A549 (cell line): ENCODE results near the gene CFAP43. TPM values are rescaled to one million over a fixed set of nuclear protein-coding genes. Genes with fewer than 3 reads are reported as not detected.
"Not testable (repeated sequence)": the region's sequence is repeated elsewhere in the genome, so short reads cannot be mapped to it uniquely, and the experiment has no call there.

Source experiments
- ATAC-seq, 2 experiments: fragments of 200-7000 bp in 1 of 2; fragments of >200 bp in 1 of 2; cut with Nextera tagmentation in 1 of 2; cut with Tn5 transposase in 1 of 2; 3 replicates each; pipeline versions ENCODE4 v1.8.0 to v1.9.1; 2018 to 2020; ENCODE audit warnings: mild to moderate bottlenecking in 1 of 2, moderate library complexity in 1 of 2
- CTCF ChIA-PET: fragments of 300-600 bp; sonication (Branson Sonifier 250); formaldehyde crosslinking; extraction: SDS; loops from one replicate; lab custom pipeline; 2021; ENCODE audit warnings: antibody characterized with exemption, inconsistent platforms; lab: Yijun Ruan, JAX
- POLR2A ChIA-PET: fragments of 350-600 bp; formaldehyde crosslinking; extraction: SDS; loops from one replicate; lab custom pipeline; 2021; ENCODE audit warnings: antibody characterized with exemption, inconsistent platforms; lab: Yijun Ruan, JAX
- DNase-seq, 2 experiments: peaks; one replicate each; pipeline versions ENCODE4 v3.0.0 to v3.0.0-alpha.2; 2011 to 2016; ENCODE audit warnings: low read depth in 1 of 2, low spot score in 1 of 2
- FAIRE-seq: peaks from 2 replicates; lab custom pipeline; 2011; peaks lifted over from hg19 to GRCh38; lab: Jason Lieb, UNC
- H3K27ac ChIP-seq, 2 experiments: fragments of >200 bp; sonication (Bioruptor Twin); formaldehyde crosslinking; 3 replicates each; pipeline ENCODE4 v1.5.1; 2016 to 2017
- H3K4me1 ChIP-seq: fragments of >200 bp; sonication (Bioruptor Twin); formaldehyde crosslinking; 3 replicates; pipeline ENCODE4 v1.6.1; 2016
- H3K4me2 ChIP-seq: fragments of >200 bp; sonication (Bioruptor Twin); formaldehyde crosslinking; 3 replicates; pipeline ENCODE4 v1.6.1; 2016
- H3K4me3 ChIP-seq: fragments of >200 bp; sonication (Bioruptor Twin); formaldehyde crosslinking; 3 replicates; pipeline ENCODE4 v1.5.1; 2016
- H3K9me3 ChIP-seq: fragments of >200 bp; sonication (Bioruptor Twin); formaldehyde crosslinking; 3 replicates; pipeline ENCODE4 v1.6.1; 2016
- CEBPB ChIP-seq, 2 experiments: fragments of >200 bp in 1 of 2; sonication (Bioruptor Twin) in 1 of 2; formaldehyde crosslinking in 1 of 2; IDR thresholded peaks; 2 replicates each; pipeline ENCODE4 v1.6.1; 2012 to 2016
- CHD2 ChIP-seq: fragments of 150-350 bp; IDR thresholded peaks from 2 replicates; pipeline ENCODE4 v1.6.1; 2014; ENCODE audit warnings: low read length; ENCODE audit not compliant: partially characterized antibody
- EHF ChIP-seq: fragments of 250-450 bp; sonication (Bioruptor Pico); IDR thresholded peaks from 2 replicates; pipeline ENCODE4 v1.5.0; 2020; ENCODE audit warnings: mild to moderate bottlenecking
- ESRRA ChIP-seq: fragments of 150-350 bp; IDR thresholded peaks from 2 replicates; pipeline ENCODE4 v1.6.1; 2014; ENCODE audit warnings: mild to moderate bottlenecking, low read length, borderline replicate concordance
- FOXS1 ChIP-seq: fragments of 250-450 bp; sonication (Bioruptor Pico); IDR thresholded peaks from 2 replicates; pipeline ENCODE4 v1.5.0; 2020; ENCODE audit warnings: mild to moderate bottlenecking, moderate library complexity
- GATA3 ChIP-seq: IDR thresholded peaks from 2 replicates; pipeline ENCODE4 v1.6.1; 2012; ENCODE audit warnings: borderline replicate concordance
- HOXB5 ChIP-seq: fragments of 250-450 bp; sonication (Bioruptor Pico); IDR thresholded peaks from 2 replicates; pipeline ENCODE4 v1.5.0; 2020; ENCODE audit warnings: mild to moderate bottlenecking, moderate library complexity
- JUN ChIP-seq, 2 experiments: fragments of >200 bp; sonication (Bioruptor Twin); formaldehyde crosslinking; IDR thresholded peaks; 2 replicates in 1 of 2; 3 replicates in 1 of 2; pipeline ENCODE4 v1.6.1; 2016 to 2017
- JUNB ChIP-seq: fragments of >200 bp; sonication (Bioruptor Twin); formaldehyde crosslinking; IDR thresholded peaks from 2 replicates; pipeline ENCODE4 v1.6.1; 2016
- MAZ ChIP-seq: fragments of 150-350 bp; IDR thresholded peaks from 2 replicates; pipeline ENCODE4 v1.6.1; 2014; ENCODE audit warnings: antibody characterized with exemption, low read depth, low read length, borderline replicate concordance
- MYC ChIP-seq: IDR thresholded peaks from 2 replicates; pipeline ENCODE4 v1.6.1; 2012; ENCODE audit warnings: mild to moderate bottlenecking, inconsistent platforms, low read length, improper control_type of control experiment, borderline replicate concordance
- NFE2L2 ChIP-seq: fragments of 150-350 bp; conservative IDR thresholded peaks from 2 replicates; pipeline ENCODE4 v1.6.1; 2014; ENCODE audit warnings: low read length
- POLR2A ChIP-seq: IDR thresholded peaks from 2 replicates; pipeline ENCODE4 v1.6.1; 2012; ENCODE audit warnings: mild to moderate bottlenecking, low read length
- RCOR1 ChIP-seq: fragments of 150-350 bp; IDR thresholded peaks from 2 replicates; pipeline ENCODE4 v1.6.1; 2014; ENCODE audit warnings: antibody characterized with exemption, low read length, low read depth
- RFX5 ChIP-seq: fragments of 450-650 bp; IDR thresholded peaks from 2 replicates; pipeline ENCODE4 v1.7.1; 2014; ENCODE audit warnings: antibody characterized with exemption, mild to moderate bottlenecking, moderate library complexity
- SMC3 ChIP-seq: fragments of >200 bp; sonication (Bioruptor Twin); formaldehyde crosslinking; IDR thresholded peaks from 3 replicates; pipeline ENCODE4 v1.6.1; 2018; ENCODE audit warnings: inconsistent platforms
- SREBF2 ChIP-seq: fragments of 450-650 bp; IDR thresholded peaks from 2 replicates; pipeline ENCODE4 v1.6.1; 2014; ENCODE audit warnings: mild to moderate bottlenecking, moderate library complexity
- ZNF302 ChIP-seq: fragments of 250-450 bp; sonication (Bioruptor Pico); IDR thresholded peaks from 2 replicates; pipeline ENCODE4 v1.9.0; 2021; ENCODE audit warnings: inconsistent platforms, mild to moderate bottlenecking, moderate library complexity
- WGBS: methylation state at CpG from one replicate; pipeline ENCODE4 v1.1.6; 2017; ENCODE audit errors: missing lambda C conversion rate; 5-methylcytosine and 5-hydroxymethylcytosine counted together
- polyA plus RNA-seq, 4 experiments: library from polyadenylated mRNA; depleted of rRNA in 3 of 4; stranded (reverse); fragments of >200 nt; fragmentation: RNase III in 1 of 4; extraction: RNeasy Plus Mini Kit Qiagen cat#74134 plus additional on column Dnase treatment in 1 of 4; gene quantifications; 2 replicates in 3 of 4; 3 replicates in 1 of 4; pipeline ENCODE4 v1.2.3, GENCODE V29; 2011 to 2017
- TF ChIP-seq, protein P1 (sequence below): IDR thresholded peaks from 2 replicates; pipeline ENCODE4 v1.6.1; 2012
- TF ChIP-seq, protein P2 (sequence below): fragments of 250-450 bp; sonication (Bioruptor Pico); IDR thresholded peaks from 2 replicates; pipeline ENCODE4 v1.5.0; 2021; ENCODE audit warnings: mild to moderate bottlenecking, moderate library complexity, borderline replicate concordance

Gene CFAP43
- polyA plus RNA-seq, 2 of the 4 experiments (the other 2 are of a cell fraction) = 0.31 to 0.75 TPM

DNA sequence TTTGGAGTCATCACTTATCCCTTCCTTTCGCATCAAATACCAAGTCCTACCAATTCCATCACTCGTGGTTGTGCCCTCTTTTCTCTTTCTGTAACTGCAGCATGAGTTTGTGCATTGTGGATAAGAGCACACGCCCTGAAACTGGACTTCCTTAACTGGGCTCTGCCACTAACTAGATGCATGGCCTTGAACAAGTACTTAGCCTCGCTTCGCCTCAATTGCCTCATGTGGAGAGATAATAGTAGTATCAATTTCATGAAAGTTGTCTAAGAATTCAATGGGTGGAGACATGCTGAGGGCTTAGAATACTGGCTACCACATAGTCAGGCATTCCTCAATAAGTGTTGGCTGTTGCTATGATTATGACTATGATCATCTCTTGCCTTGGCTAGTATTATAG, 41.5 kb downstream of the CFAP43 start:
- no peaks in the 10 kb centered on the region for H3K4me1 ChIP-seq
- TF ChIP-seq HOXB5 (CRISPR knock-in tag) (no peak), JUN (IDR thresholded peaks at IDR 0.05) (no peak), ZNF302 (no peak), SREBF2 (no peak), GATA3 (no peak), NFE2L2 (no peak), POLR2A (no peak)
- TF ChIP-seq, protein P1, sequence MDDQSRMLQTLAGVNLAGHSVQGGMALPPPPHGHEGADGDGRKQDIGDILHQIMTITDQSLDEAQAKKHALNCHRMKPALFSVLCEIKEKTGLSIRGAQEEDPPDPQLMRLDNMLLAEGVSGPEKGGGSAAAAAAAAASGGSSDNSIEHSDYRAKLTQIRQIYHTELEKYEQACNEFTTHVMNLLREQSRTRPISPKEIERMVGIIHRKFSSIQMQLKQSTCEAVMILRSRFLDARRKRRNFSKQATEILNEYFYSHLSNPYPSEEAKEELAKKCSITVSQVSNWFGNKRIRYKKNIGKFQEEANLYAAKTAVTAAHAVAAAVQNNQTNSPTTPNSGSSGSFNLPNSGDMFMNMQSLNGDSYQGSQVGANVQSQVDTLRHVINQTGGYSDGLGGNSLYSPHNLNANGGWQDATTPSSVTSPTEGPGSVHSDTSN = no peak
- TF ChIP-seq, all 56 proteins: peak for 0
- FAIRE-seq (no peak), ATAC-seq (no peak), DNase-seq (no peak)
- no peaks in the 10 kb centered on the region for H3K9me3 ChIP-seq
- no peak overlapping the region for H3K27ac ChIP-seq
- H3K4me2 ChIP-seq = no peak overlapping the region
- POLR2A ChIA-PET = no interaction called here
- CTCF ChIA-PET = no interaction called here
- no peak overlapping the region for H3K4me3 ChIP-seq
- 68% methylated on average over 5 of the region's 5 CpGs for WGBS

DNA sequence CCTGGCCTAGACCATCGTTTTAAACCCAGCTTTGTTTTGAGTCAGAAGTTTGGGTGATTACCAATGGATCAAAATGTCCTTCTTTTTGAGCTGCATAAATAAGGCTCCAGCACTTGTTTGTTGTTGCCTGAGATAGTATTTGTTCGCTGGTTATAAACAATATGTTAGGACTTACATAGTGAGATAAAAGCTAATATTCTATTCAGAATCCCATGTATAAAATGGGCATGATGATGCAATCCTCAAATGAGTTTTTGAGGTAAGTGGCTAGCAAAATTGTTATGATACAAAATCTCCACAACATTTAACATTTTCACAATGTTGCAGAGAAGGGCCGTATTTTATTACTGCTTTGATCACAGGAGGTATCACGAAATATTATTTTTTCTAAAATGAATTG, 48.5 kb downstream of the CFAP43 start:
- CTCF ChIA-PET = interaction anchor here (0.9 kb wide), 1 partner anchor 139 kb away, joined by 3 read pairs; no protein-coding TSS in a partner anchor
- Histone ChIP-seq H3K4me2 (no peak overlapping the region), H3K9me3 (no peaks in the 10 kb centered on the region), H3K4me3 (no peak overlapping the region), H3K27ac (no peak overlapping the region)
- DNase-seq = no peak
- POLR2A ChIA-PET = no interaction called here
- FAIRE-seq = no peak
- no peak for ATAC-seq
- TF ChIP-seq CEBPB (IDR thresholded peaks at IDR 0.05) = peak in 1 of 2 experiments; percentile 13; a peak in 1 of 4 replicates
- no peak for TF ChIP-seq CHD2
- TF ChIP-seq EHF (CRISPR knock-in tag) = no peak
- no peak for TF ChIP-seq RCOR1
- no peak for TF ChIP-seq RFX5
- TF ChIP-seq FOXS1 (CRISPR knock-in tag) = no peak
- TF ChIP-seq, all 56 proteins: peak for 1
- 37% methylated on average over 4 of the region's 4 CpGs for WGBS
- H3K4me1 ChIP-seq = no peaks in the 10 kb centered on the region

GRCh38 chr10:104174136-104174535, 58.0 kb downstream of the CFAP43 start:
- H3K4me1 ChIP-seq, DNase-seq, ATAC-seq, POLR2A ChIA-PET, CTCF ChIA-PET, H3K9me3 ChIP-seq, H3K4me3 ChIP-seq, H3K27ac ChIP-seq, H3K4me2 ChIP-seq, FAIRE-seq: not testable (repeated sequence)
- WGBS = 17% methylated on average over 1 of the region's 1 CpG

- WGBS = 67% methylated on average over 5 of the region's 5 CpGs
- ATAC-seq = no peak
- no peak overlapping the region for H3K27ac ChIP-seq
- no peak overlapping the region for H3K4me2 ChIP-seq
- FAIRE-seq = no peak
- H3K4me3 ChIP-seq = no peak overlapping the region
- TF ChIP-seq MYC (no peak), JUNB (no peak), SMC3 (no peak), SREBF2 (no peak), MAZ (no peak), ESRRA (no peak), NFE2L2 (no peak), FOXS1 (CRISPR knock-in tag) (no peak)
- TF ChIP-seq, protein P2, sequence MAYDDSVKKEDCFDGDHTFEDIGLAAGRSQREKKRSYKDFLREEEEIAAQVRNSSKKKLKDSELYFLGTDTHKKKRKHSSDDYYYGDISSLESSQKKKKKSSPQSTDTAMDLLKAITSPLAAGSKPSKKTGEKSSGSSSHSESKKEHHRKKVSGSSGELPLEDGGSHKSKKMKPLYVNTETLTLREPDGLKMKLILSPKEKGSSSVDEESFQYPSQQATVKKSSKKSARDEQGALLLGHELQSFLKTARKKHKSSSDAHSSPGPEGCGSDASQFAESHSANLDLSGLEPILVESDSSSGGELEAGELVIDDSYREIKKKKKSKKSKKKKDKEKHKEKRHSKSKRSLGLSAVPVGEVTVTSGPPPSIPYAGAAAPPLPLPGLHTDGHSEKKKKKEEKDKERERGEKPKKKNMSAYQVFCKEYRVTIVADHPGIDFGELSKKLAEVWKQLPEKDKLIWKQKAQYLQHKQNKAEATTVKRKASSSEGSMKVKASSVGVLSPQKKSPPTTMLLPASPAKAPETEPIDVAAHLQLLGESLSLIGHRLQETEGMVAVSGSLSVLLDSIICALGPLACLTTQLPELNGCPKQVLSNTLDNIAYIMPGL (CRISPR knock-in tag) = no peak
- no peak for DNase-seq
- ChIA-PET POLR2A (no interaction called here), CTCF (interaction anchor here (0.7 kb wide), 1 partner anchor 13 kb away, joined by 3 read pairs; no protein-coding TSS in a partner anchor)
- H3K4me1 ChIP-seq = no peaks in the 10 kb centered on the region
- no peaks in the 10 kb centered on the region for H3K9me3 ChIP-seq
These were observed 61.4 kb downstream of the CFAP43 start for GRCh38 chr10:104170610-104171254.
